Kidney (tissue), 14 donors: ENCODE results near the gene PPEF1. TPM values are rescaled to one million over a fixed set of nuclear protein-coding genes. Genes with fewer than 3 reads are reported as not detected.
A peak's percentile ranks its signal among the peaks of the same experiment; 100 is the strongest.
"Not testable (repeated sequence)": the region's sequence is repeated elsewhere in the genome, so short reads cannot be mapped to it uniquely, and the experiment has no call there.

ENCODE experiments used
- DNase-seq, 5 donors: peaks; one replicate each; pipeline ENCODE4 v3.0.0-alpha.2; 2013 to 2020
- FAIRE-seq: peaks from 2 replicates; lab custom pipeline; 2012; peaks lifted over from hg19 to GRCh38; lab: Jason Lieb, UNC
- H3K27ac ChIP-seq, 2 donors: one replicate each; pipeline ENCODE4 v1.7.0; 2013; ENCODE audit warnings: low read depth in 2 of 2, low read length in 2 of 2, inconsistent platforms in 1 of 2
- H3K27me3 ChIP-seq: one replicate; pipeline ENCODE4 v1.7.1; 2013; ENCODE audit warnings: low read length, inconsistent platforms; ENCODE audit not compliant: control insufficient read depth, insufficient read depth
- H3K36me3 ChIP-seq, 3 donors: one replicate each; pipeline versions ENCODE4 v1.7.0 to v1.7.1; 2013; ENCODE audit warnings: low read length in 3 of 3, control low read depth in 1 of 3, inconsistent platforms in 1 of 3; ENCODE audit not compliant: insufficient read depth in 3 of 3, control insufficient read depth in 2 of 3
- H3K4me1 ChIP-seq, 3 donors: one replicate each; pipeline versions ENCODE4 v1.7.0 to v1.7.1; 2013; ENCODE audit warnings: low read length in 3 of 3, inconsistent platforms in 1 of 3, low read depth in 1 of 3; ENCODE audit not compliant: control insufficient read depth in 2 of 3, insufficient read depth in 2 of 3
- H3K4me3 ChIP-seq, 3 donors: one replicate each; pipeline versions ENCODE4 v1.7.0 to v1.8.1; 2013; ENCODE audit warnings: low read length in 3 of 3, control low read depth in 1 of 3, inconsistent platforms in 1 of 3
- H3K9ac ChIP-seq, 3 donors: one replicate each; pipeline versions ENCODE4 v1.7.0 to v1.7.1; 2013; ENCODE audit warnings: low read length in 3 of 3, control low read depth in 1 of 3, inconsistent platforms in 1 of 3
- H3K9me3 ChIP-seq, 3 donors: one replicate each; pipeline versions ENCODE4 v1.7.0 to v1.7.1; 2013; ENCODE audit warnings: low read length in 3 of 3, control low read depth in 1 of 3, inconsistent platforms in 1 of 3; ENCODE audit not compliant: control insufficient read depth in 2 of 3, insufficient read depth in 1 of 3
- intact Hi-C: fragments of 100-400 bp; cut with DNase I; formaldehyde crosslinking; loops from one replicate; pipeline ENCODE4 v1.11.1; 2022
- polyA plus RNA-seq: library from polyadenylated mRNA; stranded (reverse); fragments of 350-450 nt; fragmentation: Illumina TruSeq; extraction: RNeasy Lipid Tissue Mini Kit (QIAGEN cat#74804); gene quantifications from one replicate; pipeline ENCODE4 v1.2.3, GENCODE V29; 2014; ENCODE audit warnings: low read depth, low replicate concordance; ENCODE audit not compliant: insufficient read depth
- total RNA-seq: library from RNA; stranded (reverse); fragmentation: NEBNext Ultra II Directional; extraction: Animal tissue kit (Norgen Biotek cat#: 25700); gene quantifications from one replicate; pipeline ENCODE4 v1.2.1, GENCODE V29; 2021
- TF ChIP-seq, protein P1 (sequence below): IDR thresholded peaks from 3 replicates; pipeline ENCODE4 v1.5.1; 2012; ENCODE audit warnings: mild to moderate bottlenecking, moderate library complexity, borderline replicate concordance; ENCODE audit not compliant: insufficient read depth; ENCODE audit errors: extremely low read depth
- donor health status: control.
- donor health status: control.
- donor health status: control.
- donor health status: control.
- donor health status: control.
- donor health status: DM: yes; HTN: yes; CAD: no.
- donor health status: Normal renal cell carcinoma (clear cell type).

PPEF1 gene
- total and polyA plus RNA-seq, 2 donors from 2014 or later, result 0.63 to 0.92 TPM

DNA sequence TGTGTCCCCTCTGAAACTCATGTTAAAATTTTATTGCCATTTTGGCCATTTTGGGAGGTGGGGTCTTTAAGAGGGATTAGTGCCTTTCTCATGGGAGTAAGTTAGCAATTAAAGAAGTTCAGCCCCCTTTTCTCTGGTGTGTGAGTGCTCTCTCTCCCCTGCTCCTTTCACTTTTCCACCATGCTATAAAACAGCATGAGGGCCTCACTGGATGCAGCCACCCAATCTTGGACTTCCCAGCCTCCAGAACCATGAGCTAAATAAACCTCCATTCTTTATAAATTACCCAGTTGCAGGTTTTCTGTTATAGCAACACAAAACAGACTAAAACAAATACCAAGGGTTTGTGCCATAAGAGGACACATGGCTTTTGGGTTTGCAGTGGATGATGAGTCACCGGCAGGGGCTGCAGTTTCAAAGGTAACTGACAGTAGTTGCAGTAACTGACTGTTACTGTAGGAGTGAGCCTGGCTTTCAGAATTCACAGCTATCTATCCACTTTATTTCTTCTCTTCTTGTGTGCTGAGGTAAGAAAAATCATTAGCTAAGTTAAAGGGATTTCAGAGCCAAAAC, 121.5 kb downstream of the PPEF1 start:
- no peaks in the 10 kb centered on the region for H3K27me3 ChIP-seq
- H3K4me3 ChIP-seq, result no peak overlapping the region
- no peaks in the 10 kb centered on the region for H3K9me3 ChIP-seq
- no peaks in the 10 kb centered on the region for H3K4me1 ChIP-seq
- H3K9ac ChIP-seq, result no peak overlapping the region
- TF ChIP-seq, protein P1, sequence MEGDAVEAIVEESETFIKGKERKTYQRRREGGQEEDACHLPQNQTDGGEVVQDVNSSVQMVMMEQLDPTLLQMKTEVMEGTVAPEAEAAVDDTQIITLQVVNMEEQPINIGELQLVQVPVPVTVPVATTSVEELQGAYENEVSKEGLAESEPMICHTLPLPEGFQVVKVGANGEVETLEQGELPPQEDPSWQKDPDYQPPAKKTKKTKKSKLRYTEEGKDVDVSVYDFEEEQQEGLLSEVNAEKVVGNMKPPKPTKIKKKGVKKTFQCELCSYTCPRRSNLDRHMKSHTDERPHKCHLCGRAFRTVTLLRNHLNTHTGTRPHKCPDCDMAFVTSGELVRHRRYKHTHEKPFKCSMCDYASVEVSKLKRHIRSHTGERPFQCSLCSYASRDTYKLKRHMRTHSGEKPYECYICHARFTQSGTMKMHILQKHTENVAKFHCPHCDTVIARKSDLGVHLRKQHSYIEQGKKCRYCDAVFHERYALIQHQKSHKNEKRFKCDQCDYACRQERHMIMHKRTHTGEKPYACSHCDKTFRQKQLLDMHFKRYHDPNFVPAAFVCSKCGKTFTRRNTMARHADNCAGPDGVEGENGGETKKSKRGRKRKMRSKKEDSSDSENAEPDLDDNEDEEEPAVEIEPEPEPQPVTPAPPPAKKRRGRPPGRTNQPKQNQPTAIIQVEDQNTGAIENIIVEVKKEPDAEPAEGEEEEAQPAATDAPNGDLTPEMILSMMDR, result no peak
- no peak for DNase-seq
- no peak for FAIRE-seq
- intact Hi-C loops, result no loop called here
- no peak overlapping the region for H3K27ac ChIP-seq
- no peaks in the 10 kb centered on the region for H3K36me3 ChIP-seq

DNA sequence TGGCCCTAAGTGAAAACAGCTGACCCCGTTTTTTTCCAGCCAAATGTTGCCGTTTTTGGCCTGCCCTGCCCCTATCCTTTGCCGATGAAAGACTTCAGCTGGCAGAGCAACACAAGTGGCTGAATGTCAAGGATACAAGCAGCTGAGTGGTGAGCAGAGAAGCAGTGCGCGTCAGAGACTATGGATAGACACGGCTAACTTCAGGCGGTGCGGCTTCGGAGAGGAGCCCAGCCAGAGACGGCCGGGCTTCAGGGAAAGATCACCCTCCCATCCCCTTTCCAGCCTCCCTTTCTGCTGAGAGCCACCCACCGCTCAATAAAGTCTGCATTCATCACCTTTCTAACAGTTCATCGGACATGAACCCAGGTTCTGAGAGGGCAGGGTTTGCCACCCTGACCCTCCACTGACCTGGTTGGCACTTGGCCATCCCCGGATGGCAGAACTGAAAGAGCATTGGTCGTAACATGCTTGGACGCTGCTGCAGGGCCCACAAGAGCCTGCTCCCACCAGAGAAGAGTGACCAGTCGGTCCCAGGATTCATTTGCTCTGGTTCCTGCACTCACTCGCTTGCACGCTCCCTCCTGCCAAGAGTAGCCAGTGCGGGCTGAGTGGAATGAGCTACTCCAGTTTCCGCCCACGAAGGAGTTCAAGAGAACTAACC, 125.8 kb downstream of the PPEF1 start:
- no peaks in the 10 kb centered on the region for H3K4me1 ChIP-seq
- TF ChIP-seq, protein P1, result no peak
- H3K9me3 ChIP-seq, result no peaks in the 10 kb centered on the region
- DNase-seq, result peak in 2 of 5 donors; percentile 23 to 77
- no peak for FAIRE-seq
- H3K27ac ChIP-seq, result no peak overlapping the region
- no peaks in the 10 kb centered on the region for H3K36me3 ChIP-seq
- H3K27me3 ChIP-seq, result no peaks in the 10 kb centered on the region
- intact Hi-C loops, result no loop called here
- H3K4me3 ChIP-seq, result no peak overlapping the region
- H3K9ac ChIP-seq, result no peak overlapping the region

DNA sequence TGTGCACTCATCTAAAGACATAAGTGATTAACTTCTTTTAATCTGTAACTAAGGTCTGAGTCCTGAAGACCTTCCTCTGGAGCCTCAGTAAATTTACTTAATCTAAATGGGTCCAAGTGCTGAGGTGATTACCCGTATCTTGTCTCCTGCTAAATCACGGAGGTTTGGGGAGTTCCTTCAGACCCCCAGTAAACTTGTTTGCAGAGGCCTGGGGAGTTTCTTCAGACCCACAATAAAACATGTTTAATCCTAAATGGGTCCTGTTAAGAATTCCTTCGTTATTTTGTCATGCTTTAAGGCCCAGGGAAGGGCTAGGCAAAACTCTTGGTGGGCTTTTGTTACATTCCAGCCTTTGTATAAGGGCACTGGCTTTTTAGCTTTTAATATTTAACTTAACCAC, 140.5 kb downstream of the PPEF1 start:
- H3K9me3 ChIP-seq, DNase-seq, H3K4me1 ChIP-seq, H3K9ac ChIP-seq, H3K4me3 ChIP-seq, H3K36me3 ChIP-seq, intact Hi-C loops, H3K27ac ChIP-seq, FAIRE-seq, H3K27me3 ChIP-seq: not testable (repeated sequence)

DNA sequence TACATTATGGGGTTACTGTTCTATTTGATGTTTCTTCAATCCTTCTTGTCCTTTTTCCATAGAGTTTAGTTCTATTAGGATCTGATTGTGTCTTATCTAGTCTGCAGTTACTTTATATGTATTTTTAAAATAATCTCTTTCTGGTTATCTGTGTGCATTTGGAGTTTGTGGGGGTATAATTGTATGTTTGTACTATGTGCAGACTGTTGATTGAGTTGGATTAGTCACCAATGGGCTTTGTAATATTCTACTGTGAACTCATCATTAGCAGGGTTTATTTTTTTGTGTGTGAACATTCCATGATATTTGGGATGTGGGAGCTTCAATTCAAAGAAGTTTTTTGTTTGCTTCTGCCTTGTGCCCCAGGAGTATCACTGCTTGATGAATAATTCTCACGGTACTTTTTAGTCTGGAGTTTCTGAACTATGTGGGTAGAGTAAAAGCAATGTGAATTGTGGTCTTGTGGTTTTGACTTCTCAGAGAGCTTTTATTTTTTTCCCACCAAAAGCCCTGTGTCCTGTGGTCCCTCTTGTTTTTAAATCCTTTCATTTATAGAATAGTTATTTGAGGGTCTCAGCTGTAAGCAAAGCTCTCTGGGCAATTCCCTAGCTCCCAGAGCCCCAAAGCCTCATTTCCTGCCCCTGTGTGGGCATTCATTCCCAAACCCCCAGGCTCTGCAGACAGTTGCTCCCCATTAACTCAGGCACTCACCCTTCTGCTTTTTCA, 148.6 kb downstream of the PPEF1 start:
- Histone ChIP-seq H3K4me3 (no peak overlapping the region), H3K4me1 (no peaks in the 10 kb centered on the region), H3K9me3 (no peaks in the 10 kb centered on the region), H3K27ac (no peak overlapping the region), H3K9ac (no peak overlapping the region), H3K36me3 (no peaks in the 10 kb centered on the region), H3K27me3 (no peaks in the 10 kb centered on the region)
- no peak for DNase-seq
- intact Hi-C loops, result no loop called here
- TF ChIP-seq, protein P1, result no peak
- no peak for FAIRE-seq
